Neural crest cell (in vitro differentiated cells): ENCODE measurements around the gene RPTOR. TPM values are rescaled to one million over a fixed set of nuclear protein-coding genes. Genes with fewer than 3 reads are reported as not detected.

Experiments
- DNase-seq: peaks from one replicate; pipeline ENCODE4 v3.0.0; 2021; ENCODE audit warnings: low read depth, mixed read lengths, low spot score
- H3K27ac Mint-ChIP-seq: one replicate; pipeline ENCODE4 v1.8.0; 2021; ENCODE audit warnings: mild to moderate bottlenecking, mixed read lengths; ENCODE audit not compliant: unreplicated experiment
- H3K27me3 Mint-ChIP-seq: 2 replicates; pipeline ENCODE4 v1.8.0; 2021; ENCODE audit warnings: low read depth, mild to moderate bottlenecking, mixed read lengths
- H3K36me3 Mint-ChIP-seq: 2 replicates; pipeline ENCODE4 v1.8.0; 2021; ENCODE audit warnings: low read depth, mild to moderate bottlenecking, mixed read lengths
- H3K4me1 Mint-ChIP-seq: 2 replicates; pipeline ENCODE4 v1.8.0; 2021; ENCODE audit warnings: mixed read lengths
- H3K4me3 Mint-ChIP-seq: one replicate; pipeline ENCODE4 v1.8.0; 2021; ENCODE audit warnings: mild to moderate bottlenecking, mixed read lengths
- H3K9me3 Mint-ChIP-seq: 2 replicates; pipeline ENCODE4 v1.8.0; 2021; ENCODE audit warnings: mixed read lengths
- total RNA-seq: library from RNA; stranded (reverse); gene quantifications from 2 replicates; pipeline ENCODE4 v1.2.1, GENCODE V29; 2021
- TF ChIP-seq, protein P1 (sequence below): fragments of 200-600 bp; sonication (generic); conservative IDR thresholded peaks from 2 replicates; pipeline ENCODE4 v1.5.0; 2021; ENCODE audit warnings: antibody characterized with exemption, mild to moderate bottlenecking

RPTOR gene
- total RNA-seq, 1 donor from 2014 or later, result 41.1 TPM

DNA sequence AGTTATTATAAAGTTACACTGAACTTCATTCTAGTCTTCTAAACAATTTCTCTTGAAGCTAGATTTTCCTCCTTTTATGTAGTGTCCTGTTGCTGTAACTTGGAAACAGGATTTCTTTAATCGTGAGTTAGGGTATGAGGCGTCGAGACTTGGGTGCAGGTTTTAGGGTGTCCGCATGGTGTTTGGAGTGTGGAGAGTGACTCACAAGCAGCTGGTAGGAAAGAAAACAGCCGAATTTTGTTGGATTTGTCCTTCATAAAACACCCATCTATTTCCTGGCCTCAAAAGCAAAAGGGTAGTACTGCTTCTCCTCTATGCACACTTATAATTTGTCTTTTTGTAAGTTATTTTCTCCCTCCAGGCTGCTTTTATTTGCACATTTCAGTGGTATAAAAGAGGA lies 1.6 kb downstream of the RPTOR start:
- H3K36me3 Mint-ChIP-seq, result no peaks in the 10 kb centered on the region
- no peak for DNase-seq
- peak overlapping the region; percentile 97 for H3K4me3 Mint-ChIP-seq
- no peaks in the 10 kb centered on the region for H3K9me3 Mint-ChIP-seq
- peak overlapping the region; percentile 5 for H3K27ac Mint-ChIP-seq
- peaks cover 25% of the 10 kb centered on the region for H3K4me1 Mint-ChIP-seq
- TF ChIP-seq, protein P1, sequence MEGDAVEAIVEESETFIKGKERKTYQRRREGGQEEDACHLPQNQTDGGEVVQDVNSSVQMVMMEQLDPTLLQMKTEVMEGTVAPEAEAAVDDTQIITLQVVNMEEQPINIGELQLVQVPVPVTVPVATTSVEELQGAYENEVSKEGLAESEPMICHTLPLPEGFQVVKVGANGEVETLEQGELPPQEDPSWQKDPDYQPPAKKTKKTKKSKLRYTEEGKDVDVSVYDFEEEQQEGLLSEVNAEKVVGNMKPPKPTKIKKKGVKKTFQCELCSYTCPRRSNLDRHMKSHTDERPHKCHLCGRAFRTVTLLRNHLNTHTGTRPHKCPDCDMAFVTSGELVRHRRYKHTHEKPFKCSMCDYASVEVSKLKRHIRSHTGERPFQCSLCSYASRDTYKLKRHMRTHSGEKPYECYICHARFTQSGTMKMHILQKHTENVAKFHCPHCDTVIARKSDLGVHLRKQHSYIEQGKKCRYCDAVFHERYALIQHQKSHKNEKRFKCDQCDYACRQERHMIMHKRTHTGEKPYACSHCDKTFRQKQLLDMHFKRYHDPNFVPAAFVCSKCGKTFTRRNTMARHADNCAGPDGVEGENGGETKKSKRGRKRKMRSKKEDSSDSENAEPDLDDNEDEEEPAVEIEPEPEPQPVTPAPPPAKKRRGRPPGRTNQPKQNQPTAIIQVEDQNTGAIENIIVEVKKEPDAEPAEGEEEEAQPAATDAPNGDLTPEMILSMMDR, result no peak
- peaks cover 10% of the 10 kb centered on the region for H3K27me3 Mint-ChIP-seq

DNA sequence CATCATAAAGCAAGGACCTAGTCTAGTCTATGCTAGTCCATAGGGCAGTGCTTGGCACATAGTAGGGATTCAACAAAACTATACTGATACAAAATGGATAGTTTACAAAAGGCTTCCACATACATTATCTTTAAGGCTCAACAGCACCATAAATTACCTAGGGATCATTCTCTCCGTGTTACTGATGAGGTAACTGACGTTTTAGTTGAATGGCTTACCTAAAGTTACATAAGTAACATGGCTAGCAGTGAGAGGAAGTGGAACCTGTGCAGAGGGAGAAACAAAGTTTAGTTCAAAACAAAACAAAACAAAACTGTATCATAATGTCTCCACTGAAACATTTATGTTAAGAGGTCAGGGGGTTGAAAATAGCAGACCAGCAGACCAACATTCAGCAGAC lies 7.9 kb downstream of the RPTOR start:
- Mint-ChIP-seq H3K4me1 (peaks cover 2% of the 10 kb centered on the region), H3K27me3 (no peaks in the 10 kb centered on the region), H3K4me3 (no peak overlapping the region), H3K36me3 (no peaks in the 10 kb centered on the region), H3K9me3 (no peaks in the 10 kb centered on the region), H3K27ac (peak overlapping the region; percentile 85)
- TF ChIP-seq, protein P1, result no peak
- no peak for DNase-seq

DNA sequence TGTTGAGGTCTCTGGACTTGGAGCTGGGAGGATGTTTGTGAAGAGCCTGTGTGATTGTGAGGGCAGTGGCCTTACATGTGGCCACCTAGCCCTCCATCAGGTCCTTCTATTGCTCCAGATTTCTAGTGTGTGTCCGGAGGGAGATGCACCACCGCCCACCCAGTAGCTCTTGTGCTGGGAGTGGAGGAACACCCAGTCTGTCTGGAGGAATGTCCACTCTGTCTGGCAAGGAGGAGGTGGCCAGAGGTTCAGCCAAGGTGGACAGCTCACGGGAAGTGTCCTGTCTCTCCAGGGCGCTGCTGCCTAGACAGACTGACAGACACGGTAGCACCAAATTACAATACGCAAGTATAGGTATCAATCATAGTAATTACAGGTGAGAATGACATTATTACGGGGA lies 10.6 kb downstream of the RPTOR start:
- TF ChIP-seq, protein P1, result no peak
- H3K9me3 Mint-ChIP-seq, result no peaks in the 10 kb centered on the region
- H3K27ac Mint-ChIP-seq, result peak overlapping the region; percentile 62
- no peaks in the 10 kb centered on the region for H3K27me3 Mint-ChIP-seq
- no peaks in the 10 kb centered on the region for H3K36me3 Mint-ChIP-seq
- H3K4me3 Mint-ChIP-seq, result no peak overlapping the region
- no peaks in the 10 kb centered on the region for H3K4me1 Mint-ChIP-seq
- DNase-seq, result no peak

DNA sequence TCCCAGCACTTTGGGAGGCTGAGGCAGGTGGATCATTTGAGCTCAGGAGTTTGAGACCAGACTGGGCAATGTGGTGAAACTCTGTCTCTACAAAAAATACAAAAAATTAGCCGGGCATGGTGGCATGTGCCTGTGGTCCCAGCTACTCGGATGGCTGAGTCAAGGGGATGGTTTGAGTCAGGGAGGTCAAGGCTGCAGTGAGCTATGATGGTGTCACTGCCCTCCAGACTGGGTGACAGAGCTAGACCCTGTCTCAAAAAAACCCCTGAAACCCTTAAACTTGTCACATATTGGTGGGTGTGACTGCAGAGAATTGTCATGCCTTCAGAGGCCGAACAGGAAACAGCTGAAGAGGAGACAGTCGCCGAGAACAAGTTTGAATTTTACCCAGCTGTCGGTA lies 13.4 kb downstream of the RPTOR start:
- Mint-ChIP-seq H3K27me3 (no peaks in the 10 kb centered on the region), H3K4me3 (no peak overlapping the region), H3K9me3 (no peaks in the 10 kb centered on the region), H3K4me1 (peaks cover 4% of the 10 kb centered on the region), H3K27ac (no peak overlapping the region), H3K36me3 (no peaks in the 10 kb centered on the region)
- DNase-seq, result no peak
- TF ChIP-seq, protein P1, result no peak

DNA sequence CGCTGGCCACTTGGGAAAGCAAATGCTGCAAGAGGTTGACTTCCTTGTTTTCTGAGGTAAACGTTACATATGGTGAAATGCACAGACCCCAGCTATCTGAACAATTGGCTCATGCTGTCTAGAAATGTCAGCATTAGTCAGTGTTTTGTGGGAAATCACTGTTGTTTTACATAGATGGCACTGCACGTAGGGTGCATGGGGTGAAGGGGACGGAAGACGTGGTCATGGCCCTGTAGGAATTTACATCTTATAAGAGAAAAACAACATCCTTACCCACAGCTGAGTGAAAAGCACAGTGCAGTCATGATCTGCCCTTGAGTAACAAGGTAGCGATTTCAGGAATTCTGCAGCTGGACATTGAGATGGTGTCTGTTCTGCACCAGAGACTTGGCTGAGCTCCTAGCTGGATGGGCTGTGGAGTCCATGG lies 15.2 kb downstream of the RPTOR start:
- Mint-ChIP-seq H3K9me3 (no peaks in the 10 kb centered on the region), H3K27ac (no peak overlapping the region), H3K27me3 (no peaks in the 10 kb centered on the region), H3K4me3 (no peak overlapping the region), H3K4me1 (peaks cover 7% of the 10 kb centered on the region), H3K36me3 (no peaks in the 10 kb centered on the region)
- no peak for DNase-seq
- TF ChIP-seq, protein P1, result no peak
